ENCODE results near the gene IL13RA1. TPM values are rescaled to one million over a fixed set of nuclear protein-coding genes. Genes with fewer than 3 reads are reported as not detected.
"Not testable (repeated sequence)": the region's sequence is repeated elsewhere in the genome, so short reads cannot be mapped to it uniquely, and the experiment has no call there.

The IL13RA1 gene
- total RNA-seq = 82.2 TPM

GRCh38 chrX:118726887-118727685, at the start of gene IL13RA1:
Gene IL13RA1 (plus strand): TSS chrX:118727606. CDS start chrX:118727639, 33 bp downstream.
- peak; percentile 94 for ATAC-seq

GRCh38 chrX:118679290-118679689, 48.1 kb upstream of the IL13RA1 start:
- ATAC-seq = no peak

GRCh38 chrX:118682258-118683014, 45.0 kb upstream of the IL13RA1 start:
- no peak for ATAC-seq

- no peak for ATAC-seq
Measured at GRCh38 chrX:118685393-118685792, 42.0 kb upstream of the IL13RA1 start.

GRCh38 chrX:118688935-118689334, 38.5 kb upstream of the IL13RA1 start:
- ATAC-seq = no peak

- ATAC-seq = no peak
Measured at GRCh38 chrX:118693843-118694242, 33.6 kb upstream of the IL13RA1 start.

GRCh38 chrX:118694638-118695037, 32.8 kb upstream of the IL13RA1 start:
- no peak for ATAC-seq

GRCh38 chrX:118698516-118699170, 28.8 kb upstream of the IL13RA1 start:
- ATAC-seq = peak; percentile 72

GRCh38 chrX:118702741-118703140, 24.7 kb upstream of the IL13RA1 start:
- ATAC-seq = no peak

GRCh38 chrX:118706681-118707080, 20.7 kb upstream of the IL13RA1 start:
- no peak for ATAC-seq

- no peak for ATAC-seq
Measured at GRCh38 chrX:118714521-118714920, 12.9 kb upstream of the IL13RA1 start.

- ATAC-seq = not testable (repeated sequence)
Measured at GRCh38 chrX:118715917-118716316, 11.5 kb upstream of the IL13RA1 start.

- not testable (repeated sequence) for ATAC-seq
Measured at GRCh38 chrX:118716833-118717232, 10.6 kb upstream of the IL13RA1 start.

- ATAC-seq = no peak
Measured at GRCh38 chrX:118717678-118718391, 9.6 kb upstream of the IL13RA1 start.

- ATAC-seq = no peak
Measured at GRCh38 chrX:118718737-118719136, 8.7 kb upstream of the IL13RA1 start.

- ATAC-seq = no peak
Measured at GRCh38 chrX:118720058-118720707, 7.2 kb upstream of the IL13RA1 start.

GRCh38 chrX:118723376-118723775, 4.0 kb upstream of the IL13RA1 start:
- peak; percentile 46 for ATAC-seq

GRCh38 chrX:118724365-118724764, 3.0 kb upstream of the IL13RA1 start:
- ATAC-seq = no peak

GRCh38 chrX:118724775-118725174, 2.6 kb upstream of the IL13RA1 start:
- no peak for ATAC-seq

GRCh38 chrX:118726396-118726795, 1.0 kb upstream of the IL13RA1 start:
- no peak for ATAC-seq

GRCh38 chrX:118727686-118728339, 407 bp downstream of the IL13RA1 start:
- peak; percentile 5 for ATAC-seq
